NAMALWA (cell line): Measurements from ENCODE around the gene UVRAG.

Source experiments
- DNase-seq: peaks from one replicate; pipeline ENCODE4 v3.0.0-alpha.2; 2015; ENCODE audit warnings: low spot score

The UVRAG gene

DNA sequence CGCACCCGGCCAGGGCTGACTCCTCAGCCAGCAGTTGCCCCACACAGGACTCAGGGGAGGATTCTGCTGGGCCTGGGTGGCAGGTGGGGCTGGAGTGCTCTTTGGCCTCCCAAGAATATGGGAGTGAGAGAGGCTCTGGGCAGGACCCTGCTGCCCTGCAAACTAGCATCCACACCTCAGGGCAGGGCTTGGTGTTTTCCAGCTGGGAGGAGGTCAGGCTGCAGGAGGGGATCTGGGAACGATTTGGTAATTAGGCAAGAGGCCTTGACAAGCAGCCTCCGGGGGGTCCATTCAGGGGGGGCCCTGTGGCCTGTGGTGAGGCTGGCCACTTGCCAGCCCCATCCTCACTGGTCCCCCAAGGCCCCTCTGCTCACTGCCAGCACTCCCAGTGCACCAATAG, 355.5 kb downstream of the UVRAG start:
- DNase-seq: no peak

DNA sequence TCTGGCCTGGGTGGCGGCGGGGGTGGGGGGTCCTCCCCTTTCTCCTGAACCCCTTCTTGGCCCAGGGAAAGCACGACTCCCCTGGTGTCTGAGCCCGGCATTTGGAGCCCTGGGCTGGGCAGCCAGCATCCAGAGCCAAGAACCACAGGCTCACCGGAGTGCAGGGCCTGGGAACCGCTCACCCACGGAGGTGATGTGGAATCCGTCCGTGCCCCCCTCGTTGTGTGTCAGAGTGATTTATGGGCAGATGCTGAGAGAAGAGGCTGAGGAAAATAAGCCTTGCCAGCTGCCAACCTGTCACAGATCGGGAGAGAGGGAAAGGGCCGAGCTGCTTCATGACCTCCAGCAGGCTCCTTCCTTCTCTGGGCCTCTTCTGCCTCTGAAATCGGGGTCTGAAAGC, 357.6 kb downstream of the UVRAG start:
- DNase-seq: no peak

DNA sequence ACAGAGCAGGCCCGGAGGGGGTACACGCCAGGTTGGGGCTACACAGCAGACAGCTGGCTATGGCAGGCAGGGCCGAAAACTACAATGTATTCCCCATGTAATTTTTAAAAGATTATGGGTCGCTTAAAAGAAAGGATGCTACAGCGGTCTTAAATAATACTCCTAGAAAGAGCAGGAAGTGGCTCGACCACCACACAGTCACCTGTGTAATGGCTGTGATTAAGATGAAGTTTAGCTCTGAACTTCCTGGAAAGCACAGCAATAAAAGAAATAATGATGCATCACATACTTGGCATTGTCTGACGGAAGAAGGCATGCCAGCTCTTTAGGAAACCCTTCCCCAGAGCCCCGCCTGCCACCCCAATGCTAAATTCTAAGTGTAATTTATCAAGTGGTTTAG, 358.7 kb downstream of the UVRAG start:
- DNase-seq: no peak

DNA sequence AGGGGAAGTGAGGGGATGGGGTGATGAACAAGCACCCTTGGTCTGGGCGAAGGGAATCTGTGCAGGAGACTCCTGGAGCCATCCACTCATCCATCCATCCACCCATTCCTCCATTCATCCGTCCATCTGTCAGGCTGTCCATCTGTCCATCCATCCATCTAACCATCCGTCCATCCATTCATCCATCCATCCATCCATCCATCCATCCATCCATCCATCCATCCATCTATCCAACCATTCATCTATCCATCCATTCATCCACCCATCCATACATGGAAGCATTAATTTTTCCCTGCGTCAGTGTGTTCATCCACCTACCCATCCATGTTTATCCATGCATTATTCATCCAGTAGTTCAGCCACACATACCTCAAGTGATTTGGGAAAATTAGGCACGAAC, 359.3 kb downstream of the UVRAG start:
- DNase-seq: no peak

DNA sequence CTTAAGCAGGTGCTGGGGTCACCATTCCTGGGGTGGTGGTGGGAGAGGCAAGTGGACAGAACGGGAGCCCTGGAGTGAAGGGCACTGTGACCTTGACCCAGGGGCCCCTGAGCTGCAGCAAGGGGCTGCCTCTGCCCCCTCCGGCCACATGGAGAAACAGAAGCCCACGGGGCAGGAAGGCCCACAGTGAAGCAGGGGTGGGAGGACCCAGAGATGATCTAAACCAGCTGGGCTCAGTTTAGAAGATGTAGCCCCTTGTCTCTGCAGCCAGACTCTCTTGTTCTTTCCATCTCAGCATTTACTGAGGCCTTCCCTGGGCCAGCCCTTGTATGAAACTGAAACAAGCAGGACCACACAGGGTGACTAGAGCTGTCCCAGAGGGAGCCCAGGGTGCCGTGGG, 360.8 kb downstream of the UVRAG start:
- DNase-seq: no peak

DNA sequence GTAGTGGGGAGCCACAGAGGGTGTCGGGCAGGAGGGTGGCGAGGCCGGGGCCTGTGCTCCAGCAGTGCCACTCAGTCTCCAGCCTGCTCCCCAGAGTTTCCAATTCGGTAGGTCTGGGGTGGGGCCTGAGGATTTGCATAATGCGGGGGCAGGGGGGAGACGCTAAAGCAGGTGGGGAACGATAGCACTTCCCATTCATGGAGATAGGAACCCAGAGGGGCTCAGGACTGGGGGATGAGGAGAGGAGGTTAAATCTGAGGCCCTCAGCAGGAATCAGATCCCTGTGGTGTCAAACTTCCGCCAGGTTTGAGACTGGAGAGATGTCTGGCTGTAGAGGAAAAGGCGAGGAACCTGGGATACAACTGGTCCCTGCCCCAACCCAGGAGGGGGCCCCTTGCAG, 361.5 kb downstream of the UVRAG start:
- DNase-seq: no peak

DNA sequence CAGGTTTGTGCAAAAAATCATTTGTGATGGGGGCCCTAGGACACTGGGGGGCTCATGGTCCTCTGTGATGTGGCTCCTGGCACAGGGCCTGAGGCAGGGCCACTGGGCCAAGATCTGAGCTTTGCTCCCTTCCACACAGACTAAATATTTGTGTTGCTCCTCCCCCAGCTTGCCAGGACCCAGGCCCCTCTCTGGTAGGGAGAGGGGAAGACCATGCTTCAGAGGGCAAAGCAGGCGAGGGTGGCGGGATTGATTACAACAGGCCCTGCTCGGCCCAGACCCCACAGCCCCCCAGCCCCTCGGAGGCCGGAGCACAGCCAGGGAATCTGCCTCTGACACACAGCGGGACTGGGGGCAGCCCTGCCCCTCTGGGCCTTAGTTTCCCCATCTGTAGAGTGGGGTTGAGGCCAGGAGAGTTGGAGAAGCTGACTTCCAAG, 362.3 kb downstream of the UVRAG start:
- DNase-seq: no peak

DNA sequence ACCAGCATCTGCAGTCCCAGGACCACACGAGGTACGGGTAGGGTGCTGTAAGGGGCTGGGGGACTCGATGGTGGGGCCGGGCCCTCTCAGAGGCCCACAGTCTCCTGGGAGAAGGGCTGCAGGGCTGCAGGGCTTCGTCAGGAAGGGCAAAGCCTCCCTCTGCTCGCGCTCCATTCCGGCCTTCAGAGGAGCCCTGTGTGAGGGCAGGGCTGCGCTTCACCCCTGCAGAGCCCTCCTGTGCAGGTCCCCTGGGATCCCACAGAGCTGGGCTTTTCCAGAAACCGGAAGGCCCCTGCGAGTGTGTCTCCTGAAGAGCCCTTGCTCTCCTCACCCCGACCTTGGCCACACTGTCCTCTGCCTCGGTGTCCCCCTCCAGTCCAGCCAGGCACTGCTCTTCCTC, 364.1 kb downstream of the UVRAG start:
- DNase-seq: no peak

DNA sequence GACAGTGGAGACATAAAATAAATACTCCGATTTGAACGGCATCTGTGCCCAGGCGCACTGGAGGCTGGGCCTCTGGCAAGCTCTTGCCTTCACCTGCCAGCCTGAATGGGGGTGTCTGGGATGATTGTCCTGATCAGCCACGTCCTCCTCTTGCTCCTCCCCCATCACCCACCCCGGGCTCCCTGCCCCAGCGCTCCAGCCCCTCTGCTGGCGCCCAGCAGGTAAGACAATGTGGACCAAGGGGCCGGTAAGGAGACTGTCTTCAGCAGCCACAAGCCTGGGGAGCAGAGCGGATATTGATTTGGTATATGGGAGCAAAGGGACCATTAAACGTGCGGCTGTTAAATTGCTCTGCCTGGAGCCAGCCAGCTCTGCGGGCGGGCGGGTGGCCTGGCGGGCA, 366.4 kb downstream of the UVRAG start:
- no peak for DNase-seq

DNA sequence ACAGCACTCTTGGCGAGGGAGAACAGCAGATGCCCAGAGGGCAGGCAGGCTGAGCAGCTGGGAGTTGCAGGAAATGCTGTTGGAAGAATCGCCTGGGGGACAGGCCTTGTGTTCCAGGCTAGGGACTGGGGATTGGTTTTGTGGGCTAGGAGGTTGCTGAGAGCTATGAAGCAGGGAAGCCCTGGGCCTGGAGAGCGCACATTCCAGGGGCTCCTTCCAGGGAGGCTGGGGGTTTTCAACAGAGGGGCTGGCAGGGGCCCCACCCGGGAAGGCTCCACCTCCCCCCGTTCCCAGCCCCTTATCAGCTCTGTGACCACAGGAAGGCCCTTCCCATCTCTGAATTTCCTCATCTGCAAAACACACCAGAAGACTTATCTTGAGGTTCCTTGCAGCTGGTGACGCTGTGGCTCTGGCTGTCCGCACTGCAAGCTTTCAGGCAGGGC, 369.6 kb downstream of the UVRAG start:
- DNase-seq: no peak

DNA sequence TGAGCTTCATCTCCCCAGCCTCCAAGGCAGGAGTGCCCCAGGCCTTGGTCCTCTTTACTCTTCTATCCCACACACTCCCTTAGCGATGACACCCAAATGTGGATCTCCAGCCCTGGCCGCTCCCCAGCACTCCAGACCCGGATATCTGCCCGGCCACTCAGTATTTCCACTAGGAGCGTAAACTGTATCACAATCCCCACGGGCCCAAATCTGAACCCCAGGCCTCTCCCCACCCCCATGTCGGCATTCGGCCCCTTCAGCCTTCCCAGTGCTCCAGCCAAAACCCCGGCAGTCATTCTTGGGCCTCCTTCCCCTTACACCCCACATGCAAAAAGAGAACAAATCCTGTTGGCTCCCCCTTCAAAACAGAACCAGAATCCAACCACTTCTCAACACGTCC, 370.5 kb downstream of the UVRAG start:
- DNase-seq: no peak

DNA sequence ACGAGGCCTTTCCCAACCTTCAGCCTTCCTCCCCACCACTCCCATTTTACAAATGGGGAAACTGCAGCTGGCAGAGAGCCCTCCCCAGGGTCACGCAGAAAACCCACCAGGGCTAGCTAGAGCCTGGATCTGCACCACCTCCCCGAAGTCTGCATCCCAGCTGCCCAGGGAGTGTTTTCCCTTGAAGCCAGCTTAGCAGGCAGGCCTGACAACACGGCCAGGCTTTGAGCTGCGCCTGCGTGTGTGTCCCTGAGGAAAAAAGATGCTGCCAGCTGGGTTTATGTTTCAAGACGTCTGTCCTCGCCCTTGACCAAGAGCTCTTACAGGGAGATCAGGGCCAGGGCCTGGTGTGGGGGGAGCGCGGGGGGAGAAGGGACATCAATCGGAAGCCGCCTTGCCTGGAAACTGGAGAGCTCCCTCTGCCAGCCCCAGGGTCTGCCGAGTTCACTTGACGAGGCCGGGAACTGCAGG, 371.0 kb downstream of the UVRAG start:
- no peak for DNase-seq

DNA sequence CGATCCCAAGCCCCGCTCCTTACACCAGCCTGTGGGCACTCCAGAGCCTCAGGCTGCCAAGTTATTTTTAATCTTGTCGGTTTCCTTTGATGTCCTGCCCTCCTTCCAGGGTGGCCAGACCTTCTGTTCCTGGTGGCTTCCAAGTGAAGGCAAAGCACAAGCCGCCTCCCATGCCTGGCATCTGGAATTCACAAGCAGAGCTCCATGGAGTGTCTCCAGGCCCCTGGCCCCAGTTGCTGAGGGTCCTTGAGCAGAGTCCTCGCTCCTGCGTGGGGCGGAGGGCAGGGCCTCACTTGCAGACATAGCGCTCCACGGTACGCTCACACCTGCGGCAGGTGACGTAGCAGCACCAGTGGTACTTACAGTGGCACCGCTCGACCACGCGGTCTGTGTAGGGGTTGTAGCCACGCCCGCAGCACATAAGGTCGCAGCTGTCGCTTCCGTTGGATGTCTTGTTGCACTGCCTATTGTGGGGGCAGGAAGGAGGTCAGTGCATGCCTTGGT, 371.8 kb downstream of the UVRAG start:
- DNase-seq: no peak

DNA sequence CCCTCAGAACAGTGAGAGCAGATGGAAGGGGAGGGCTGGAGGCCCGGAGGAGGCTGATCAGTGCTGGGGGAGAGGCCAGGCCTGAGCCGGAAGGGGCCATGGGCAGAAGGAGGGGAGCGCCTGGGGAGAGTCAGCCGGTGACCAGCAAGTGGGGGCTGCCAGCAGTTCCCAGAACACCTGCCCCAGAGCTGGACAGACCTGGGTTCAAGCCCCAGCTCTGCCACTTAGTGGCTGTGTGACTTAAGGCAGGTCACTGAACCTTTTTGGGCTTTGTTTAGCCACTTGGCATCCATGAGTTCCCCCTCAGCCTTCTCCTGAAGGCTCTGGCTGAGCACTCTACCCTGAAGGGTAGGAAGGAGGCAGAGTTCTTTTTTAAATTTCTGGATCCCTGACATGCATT, 373.9 kb downstream of the UVRAG start:
- DNase-seq: no peak

DNA sequence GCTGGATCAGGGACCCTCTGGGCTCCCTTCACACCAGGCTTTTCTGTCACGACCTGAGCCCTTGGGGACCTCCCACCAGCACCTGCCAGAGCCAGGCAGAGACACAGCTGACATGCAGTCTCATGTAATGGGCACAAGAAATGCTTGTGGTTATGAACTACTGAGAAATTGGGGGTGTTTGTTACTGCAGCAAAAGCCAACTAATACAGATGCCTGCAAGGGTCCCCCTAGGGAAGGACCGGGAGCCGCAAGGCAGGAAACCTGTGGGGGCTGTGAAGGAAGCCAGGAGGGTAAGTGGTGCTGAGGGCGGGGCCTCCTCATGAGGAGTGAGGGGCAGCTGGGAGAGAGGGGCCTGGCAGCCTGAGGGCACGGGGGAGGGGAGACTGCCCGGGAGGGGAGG, 374.7 kb downstream of the UVRAG start:
- no peak for DNase-seq

DNA sequence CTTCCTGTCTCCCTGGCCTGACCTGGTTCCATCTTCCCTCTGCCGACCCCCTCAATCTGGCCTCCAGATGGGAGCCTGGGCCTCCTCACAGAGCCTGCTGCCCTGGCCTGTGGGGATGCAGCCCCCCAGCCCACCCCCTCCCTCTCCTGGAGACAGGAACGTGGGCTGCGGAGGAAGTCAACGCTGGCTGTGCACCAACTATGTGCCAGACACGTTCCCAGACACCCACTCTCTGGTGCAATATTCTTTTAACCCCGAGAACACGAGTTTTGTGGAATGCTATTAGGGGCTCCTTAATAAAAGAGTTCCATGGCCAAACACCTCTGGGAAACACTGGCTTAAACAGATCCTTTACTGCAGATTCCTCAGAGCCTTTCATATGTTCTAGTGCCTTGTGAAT, 375.4 kb downstream of the UVRAG start:
- DNase-seq: no peak
